GM18526 (cell line): ENCODE results near the gene LRRK2.

ENCODE experiments used
- POLR2A ChIP-seq: IDR thresholded peaks from 3 replicates; pipeline ENCODE4 v1.6.1; 2011; ENCODE audit not compliant: insufficient read length; ENCODE audit errors: extremely low read depth

Gene LRRK2

GRCh38 chr12:40390980-40391379 lies 166.2 kb downstream of the LRRK2 start:
- no peak for TF ChIP-seq POLR2A

GRCh38 chr12:40393026-40393425 lies 168.2 kb downstream of the LRRK2 start:
- no peak for TF ChIP-seq POLR2A

- TF ChIP-seq POLR2A: no peak
These were observed 174.9 kb downstream of the LRRK2 start for GRCh38 chr12:40399656-40400055.

GRCh38 chr12:40405419-40405818 lies 180.6 kb downstream of the LRRK2 start:
- no peak for TF ChIP-seq POLR2A
